ENCODE results near the gene PROB1.

DNA sequence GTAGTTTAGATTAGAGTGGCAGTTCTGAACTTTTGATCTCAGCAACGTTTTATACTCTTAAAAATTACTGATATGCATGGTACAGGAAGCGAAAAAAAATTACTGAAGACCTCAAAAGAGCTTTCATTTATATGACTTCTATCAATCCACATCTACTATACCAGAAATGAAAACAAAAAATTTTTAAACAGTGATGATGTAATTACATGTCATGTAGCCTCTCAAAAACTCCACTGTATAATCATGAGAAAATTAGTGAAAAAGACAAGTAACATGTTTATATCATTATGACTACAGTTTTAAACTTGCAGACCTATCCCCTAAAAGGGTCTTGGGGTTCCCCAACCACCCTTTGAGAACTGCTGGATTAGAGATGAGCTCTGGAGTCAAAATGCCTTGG, 35.1 kb upstream of the PROB1 start:
- TF ChIP-seq, protein P1, sequence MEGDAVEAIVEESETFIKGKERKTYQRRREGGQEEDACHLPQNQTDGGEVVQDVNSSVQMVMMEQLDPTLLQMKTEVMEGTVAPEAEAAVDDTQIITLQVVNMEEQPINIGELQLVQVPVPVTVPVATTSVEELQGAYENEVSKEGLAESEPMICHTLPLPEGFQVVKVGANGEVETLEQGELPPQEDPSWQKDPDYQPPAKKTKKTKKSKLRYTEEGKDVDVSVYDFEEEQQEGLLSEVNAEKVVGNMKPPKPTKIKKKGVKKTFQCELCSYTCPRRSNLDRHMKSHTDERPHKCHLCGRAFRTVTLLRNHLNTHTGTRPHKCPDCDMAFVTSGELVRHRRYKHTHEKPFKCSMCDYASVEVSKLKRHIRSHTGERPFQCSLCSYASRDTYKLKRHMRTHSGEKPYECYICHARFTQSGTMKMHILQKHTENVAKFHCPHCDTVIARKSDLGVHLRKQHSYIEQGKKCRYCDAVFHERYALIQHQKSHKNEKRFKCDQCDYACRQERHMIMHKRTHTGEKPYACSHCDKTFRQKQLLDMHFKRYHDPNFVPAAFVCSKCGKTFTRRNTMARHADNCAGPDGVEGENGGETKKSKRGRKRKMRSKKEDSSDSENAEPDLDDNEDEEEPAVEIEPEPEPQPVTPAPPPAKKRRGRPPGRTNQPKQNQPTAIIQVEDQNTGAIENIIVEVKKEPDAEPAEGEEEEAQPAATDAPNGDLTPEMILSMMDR (IDR thresholded peaks at IDR 0.05), result no peak
- TF ChIP-seq TCF7L2 (IDR thresholded peaks at IDR 0.05; ENCODE audit: low read depth, low read length), result no peak
- no peak for TF ChIP-seq POLR2AphosphoS5 (IDR thresholded peaks at IDR 0.05; ENCODE audit: low read depth, low read length)
- TF ChIP-seq REST (IDR thresholded peaks at IDR 0.05; ENCODE audit: insufficient read depth in 1 of 2, low read depth in 2 of 2, low read length in 1 of 2), result no peak
